Globus pallidus (tissue), 1 donor: ENCODE measurements around the gene SPEG.
A peak's percentile ranks its signal among the peaks of the same experiment; 100 is the strongest.

Experiments
- DNase-seq: peaks from one replicate; pipeline ENCODE4 v3.0.0-alpha.2; 2015; ENCODE audit warnings: low spot score

The SPEG gene

GRCh38 chr2:219443697-219444023 lies 9.0 kb downstream of the SPEG start:
- no peak for DNase-seq

DNA sequence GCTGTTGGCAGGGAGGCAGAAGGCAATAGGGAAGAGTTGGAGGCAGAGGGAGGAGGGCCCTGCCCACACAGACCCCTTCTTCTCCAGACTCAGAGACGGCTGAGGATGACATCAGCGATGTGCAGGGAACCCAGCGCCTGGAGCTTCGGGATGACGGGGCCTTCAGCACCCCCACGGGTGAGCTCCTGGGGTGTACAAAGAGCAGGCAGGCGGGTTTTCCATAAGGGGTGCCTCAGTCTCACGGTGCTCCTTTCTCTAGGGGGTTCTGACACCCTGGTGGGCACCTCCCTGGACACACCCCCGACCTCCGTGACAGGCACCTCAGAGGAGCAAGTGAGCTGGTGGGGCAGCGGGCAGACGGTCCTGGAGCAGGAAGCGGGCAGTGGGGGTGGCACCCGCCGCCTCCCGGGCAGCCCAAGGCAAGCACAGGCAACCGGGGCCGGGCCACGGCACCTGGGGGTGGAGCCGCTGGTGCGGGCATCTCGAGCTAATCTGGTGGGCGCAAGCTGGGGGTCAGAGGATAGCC lies 10.0 kb downstream of the SPEG start:
- DNase-seq, result no peak

GRCh38 chr2:219445220-219445640 lies 10.6 kb downstream of the SPEG start:
- no peak for DNase-seq

- no peak for DNase-seq
Observed at GRCh38 chr2:219446101-219446504, 11.5 kb downstream of the SPEG start.

GRCh38 chr2:219446689-219447088 lies 12.0 kb downstream of the SPEG start:
- no peak for DNase-seq

DNA sequence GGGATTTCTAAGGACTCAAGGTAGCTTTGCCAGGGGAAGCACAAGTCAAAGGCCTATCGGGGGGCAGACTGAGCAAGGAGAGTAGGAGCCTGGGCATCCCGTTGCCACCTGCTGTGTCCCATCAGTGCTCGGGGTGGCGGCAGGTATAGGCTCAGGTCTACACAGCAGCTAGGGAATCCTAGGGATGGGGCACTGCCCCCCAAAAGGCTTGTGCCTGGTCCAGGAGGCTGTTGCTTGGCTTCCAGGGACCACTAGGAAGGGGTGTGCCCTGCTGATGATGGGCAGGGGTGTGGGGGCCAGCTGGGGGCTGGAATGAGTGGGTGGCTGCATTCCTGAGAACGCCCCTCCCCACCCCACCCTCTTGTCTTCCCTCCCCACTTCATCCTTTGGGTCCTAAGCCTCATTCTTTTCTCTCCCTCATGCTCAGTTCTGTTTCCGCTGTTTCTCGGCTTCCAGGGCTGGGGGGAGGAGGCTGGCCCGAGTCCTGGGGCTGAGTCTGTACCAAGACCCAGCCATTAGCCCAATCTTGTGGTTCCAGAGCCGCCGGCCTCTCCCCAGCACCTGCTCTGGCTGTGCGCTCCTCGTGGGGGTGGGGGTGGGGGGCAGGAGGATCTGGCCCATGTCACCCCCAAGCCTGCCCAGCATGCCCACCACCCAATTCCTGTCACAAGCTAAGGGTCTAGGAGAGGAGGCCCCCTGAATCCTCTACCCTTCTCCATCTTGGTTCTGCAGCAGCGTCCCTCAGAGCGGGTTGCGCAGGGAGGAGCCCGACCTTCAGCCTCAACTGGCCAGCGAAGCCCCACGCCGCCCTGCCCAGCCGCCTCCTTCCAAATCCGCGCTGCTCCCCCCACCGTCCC lies 12.8 kb downstream of the SPEG start:
- DNase-seq, result no peak

DNA sequence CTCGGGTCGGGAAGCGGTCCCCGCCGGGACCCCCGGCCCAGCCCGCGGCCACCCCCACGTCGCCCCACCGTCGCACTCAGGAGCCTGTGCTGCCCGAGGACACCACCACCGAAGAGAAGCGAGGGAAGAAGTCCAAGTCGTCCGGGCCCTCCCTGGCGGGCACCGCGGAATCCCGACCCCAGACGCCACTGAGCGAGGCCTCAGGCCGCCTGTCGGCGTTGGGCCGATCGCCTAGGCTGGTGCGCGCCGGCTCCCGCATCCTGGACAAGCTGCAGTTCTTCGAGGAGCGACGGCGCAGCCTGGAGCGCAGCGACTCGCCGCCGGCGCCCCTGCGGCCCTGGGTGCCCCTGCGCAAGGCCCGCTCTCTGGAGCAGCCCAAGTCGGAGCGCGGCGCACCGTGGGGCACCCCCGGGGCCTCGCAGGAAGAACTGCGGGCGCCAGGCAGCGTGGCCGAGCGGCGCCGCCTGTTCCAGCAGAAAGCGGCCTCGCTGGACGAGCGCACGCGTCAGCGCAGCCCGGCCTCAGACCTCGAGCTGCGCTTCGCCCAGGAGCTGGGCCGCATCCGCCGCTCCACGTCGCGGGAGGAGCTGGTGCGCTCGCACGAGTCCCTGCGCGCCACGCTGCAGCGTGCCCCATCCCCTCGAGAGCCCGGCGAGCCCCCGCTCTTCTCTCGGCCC lies 13.6 kb downstream of the SPEG start:
- DNase-seq, result no peak

GRCh38 chr2:219448776-219449341 lies 14.2 kb downstream of the SPEG start:
- DNase-seq, result no peak

- DNase-seq, result no peak
Observed at GRCh38 chr2:219449609-219450008, 15.0 kb downstream of the SPEG start.

DNA sequence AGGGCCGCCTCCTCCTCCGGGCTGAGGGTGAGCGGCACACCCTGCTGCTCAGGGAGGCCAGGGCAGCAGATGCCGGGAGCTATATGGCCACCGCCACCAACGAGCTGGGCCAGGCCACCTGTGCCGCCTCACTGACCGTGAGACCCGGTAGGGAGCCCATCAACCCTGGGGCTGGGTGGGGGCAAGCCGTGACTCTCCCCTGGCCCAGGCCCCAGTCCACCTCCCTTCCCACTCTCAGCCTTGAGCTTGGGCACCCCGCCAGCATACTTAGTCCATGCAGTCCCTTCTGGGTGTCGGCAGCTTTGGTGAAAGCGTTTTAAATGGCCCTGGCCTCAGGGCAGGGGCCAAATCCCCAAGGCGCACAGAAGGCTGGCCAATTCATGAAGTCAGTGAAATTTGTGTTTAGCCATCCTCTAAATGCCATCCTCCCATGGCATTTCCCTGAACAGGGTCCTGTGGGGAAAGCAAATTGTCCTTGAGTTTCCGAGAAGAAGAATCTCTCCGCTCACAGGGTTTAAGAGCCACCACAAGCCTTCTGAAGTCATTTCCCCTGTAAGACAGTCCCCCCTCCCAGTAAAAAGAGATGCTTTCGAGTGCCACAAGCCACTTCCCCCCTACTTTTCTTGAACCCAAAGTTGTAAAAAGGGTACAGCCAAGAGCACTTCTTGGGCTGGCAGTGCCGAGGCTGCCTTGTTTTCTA lies 17.2 kb downstream of the SPEG start:
- peak; percentile 52 for DNase-seq

GRCh38 chr2:219452361-219453317 lies 18.0 kb downstream of the SPEG start:
- peak; percentile 45 for DNase-seq

DNA sequence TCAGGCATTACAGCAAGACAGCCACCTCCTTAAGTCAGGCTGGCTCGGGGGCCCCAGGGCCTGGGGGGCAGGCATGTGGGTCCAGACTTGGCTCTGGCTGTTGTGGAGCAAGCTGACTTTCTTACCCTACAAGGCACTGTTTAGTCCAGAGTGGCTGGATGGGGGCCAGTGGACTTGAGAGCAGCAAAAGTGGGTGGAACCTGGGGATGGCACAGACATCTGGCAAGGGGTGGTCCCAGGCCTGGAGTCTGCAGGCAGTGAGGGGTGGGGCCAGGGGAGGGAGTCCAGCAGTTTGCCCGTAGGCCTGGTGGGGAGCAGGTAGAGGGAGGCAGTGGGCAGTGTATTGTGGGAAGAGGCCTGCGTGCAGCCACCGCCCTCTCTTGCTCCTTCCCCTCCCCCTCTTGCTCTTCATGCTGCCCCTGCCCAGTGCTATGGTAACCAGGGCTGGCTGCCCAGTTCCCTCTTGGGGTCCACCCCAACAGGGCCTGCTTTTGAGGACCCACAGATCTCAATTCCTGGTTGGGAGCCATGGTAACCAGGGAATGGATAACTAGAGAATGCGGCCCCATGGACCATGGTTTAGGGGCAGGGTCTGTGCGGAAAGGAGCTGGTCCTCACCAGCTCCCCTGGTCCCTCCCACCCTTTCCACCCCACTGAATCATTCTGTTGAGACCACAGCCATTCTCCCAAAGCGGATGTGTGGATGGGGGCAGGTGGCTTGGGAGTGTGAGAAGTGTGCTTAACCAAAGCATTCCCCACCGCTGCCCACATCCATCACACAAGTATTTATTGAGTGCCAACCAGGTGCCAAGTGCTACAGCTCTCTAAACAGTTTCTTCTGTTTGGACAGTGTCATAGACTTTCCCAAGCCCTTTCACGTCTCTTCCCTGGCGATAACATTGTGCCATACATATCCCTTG lies 19.3 kb downstream of the SPEG start:
- DNase-seq, result no peak

- DNase-seq, result no peak
Observed at GRCh38 chr2:219455581-219455980, 20.9 kb downstream of the SPEG start.

DNA sequence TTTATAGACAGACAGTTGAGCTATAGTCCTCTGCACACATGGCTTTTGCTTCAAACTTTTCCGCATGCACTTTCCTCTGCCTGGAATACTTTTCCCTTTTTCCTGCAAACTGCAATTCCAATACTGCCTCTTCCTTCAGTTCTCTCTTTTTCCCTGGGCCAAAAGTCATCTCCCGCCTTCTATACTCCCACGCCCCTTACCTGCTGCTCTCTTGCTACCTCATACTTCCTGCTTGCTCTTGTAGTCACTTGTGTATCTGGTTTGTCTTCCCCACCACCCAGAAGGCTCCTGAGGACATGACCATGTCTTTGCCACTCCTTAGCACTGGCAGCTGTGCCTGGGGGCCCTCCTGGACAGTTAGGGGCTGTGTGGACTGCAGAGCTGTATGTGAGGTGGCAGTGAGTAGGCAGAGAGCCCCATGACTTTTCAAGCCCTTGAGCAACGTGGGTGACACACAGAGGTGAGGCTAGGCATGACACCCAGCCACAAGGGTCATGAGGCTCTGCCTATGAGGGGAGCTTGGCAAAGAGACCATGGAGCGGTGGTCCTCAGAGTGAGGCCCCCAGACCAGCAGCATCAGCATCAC lies 23.2 kb downstream of the SPEG start:
- no peak for DNase-seq

- DNase-seq, result no peak
Observed at GRCh38 chr2:219458996-219459395, 24.4 kb downstream of the SPEG start.

DNA sequence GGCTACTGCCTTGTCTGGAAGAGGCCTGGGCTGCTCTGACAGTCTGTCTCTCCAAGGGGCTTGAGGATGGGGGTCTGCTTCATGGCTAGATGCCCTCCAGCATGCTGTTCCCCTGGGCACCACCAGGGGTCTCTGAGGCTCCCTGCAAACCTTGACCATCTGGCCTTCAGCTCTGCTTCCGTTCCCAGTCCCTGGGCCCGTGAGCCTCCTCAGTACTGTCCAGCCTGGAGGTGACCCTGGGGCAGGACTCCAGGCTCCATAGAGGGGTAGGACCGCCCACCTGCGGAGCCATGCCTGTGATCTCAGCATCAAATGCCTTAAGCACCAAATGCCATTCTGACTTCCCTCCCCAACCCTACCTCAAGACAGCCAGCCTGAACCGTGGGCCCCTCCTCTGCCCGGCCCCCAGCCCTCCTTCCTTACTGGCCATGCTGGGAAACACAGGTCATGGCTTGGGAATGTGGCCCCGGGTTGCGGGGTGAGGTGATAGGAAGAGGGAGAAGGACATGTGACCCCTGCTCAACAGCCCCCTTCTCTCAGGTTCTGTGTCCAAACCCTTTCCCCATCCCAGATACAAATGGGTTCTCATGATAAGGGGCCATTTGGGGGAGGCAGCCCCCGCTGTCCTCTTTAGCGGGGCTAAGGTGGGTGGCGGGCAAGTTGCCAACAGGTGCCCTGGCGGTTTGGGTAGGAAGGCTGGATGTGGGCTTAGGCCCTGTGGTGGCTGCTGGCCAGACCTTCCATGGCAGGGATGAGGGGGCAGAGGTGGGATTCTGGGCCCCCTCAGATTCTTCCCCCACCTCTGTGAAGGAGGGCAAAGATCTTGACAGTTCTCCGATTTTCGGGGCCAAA lies 25.0 kb downstream of the SPEG start:
- peak; percentile 31 for DNase-seq

GRCh38 chr2:219460424-219460926 lies 25.8 kb downstream of the SPEG start:
- peak; percentile 52 for DNase-seq

DNA sequence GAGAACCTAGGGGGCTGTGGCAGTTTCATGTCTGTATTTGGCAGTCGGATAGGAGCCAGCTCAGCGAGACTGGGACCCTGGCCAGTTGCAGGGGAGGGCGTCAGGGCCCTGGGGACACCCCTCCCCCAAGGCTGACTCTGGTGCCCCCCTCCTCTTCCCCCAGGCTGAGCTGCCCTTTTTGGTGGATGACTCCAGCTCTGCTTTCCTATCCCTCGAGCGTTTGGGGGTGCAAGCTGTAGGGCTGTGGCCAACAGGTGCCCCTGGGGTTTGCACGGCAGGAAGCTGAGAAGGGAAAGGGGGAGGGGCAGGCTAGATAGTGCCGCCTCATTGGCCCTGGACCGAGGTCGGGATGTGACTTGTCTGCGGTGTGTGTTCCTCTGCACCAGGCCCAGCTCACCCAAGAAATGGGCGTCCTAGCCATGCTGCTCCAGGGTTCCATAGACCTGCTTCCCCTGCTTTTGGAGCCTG lies 26.4 kb downstream of the SPEG start:
- no peak for DNase-seq
